ENCODE data around the gene PTPRN2.
"Not testable (repeated sequence)": the region's sequence is repeated elsewhere in the genome, so short reads cannot be mapped to it uniquely, and the experiment has no call there.

PTPRN2 gene

DNA sequence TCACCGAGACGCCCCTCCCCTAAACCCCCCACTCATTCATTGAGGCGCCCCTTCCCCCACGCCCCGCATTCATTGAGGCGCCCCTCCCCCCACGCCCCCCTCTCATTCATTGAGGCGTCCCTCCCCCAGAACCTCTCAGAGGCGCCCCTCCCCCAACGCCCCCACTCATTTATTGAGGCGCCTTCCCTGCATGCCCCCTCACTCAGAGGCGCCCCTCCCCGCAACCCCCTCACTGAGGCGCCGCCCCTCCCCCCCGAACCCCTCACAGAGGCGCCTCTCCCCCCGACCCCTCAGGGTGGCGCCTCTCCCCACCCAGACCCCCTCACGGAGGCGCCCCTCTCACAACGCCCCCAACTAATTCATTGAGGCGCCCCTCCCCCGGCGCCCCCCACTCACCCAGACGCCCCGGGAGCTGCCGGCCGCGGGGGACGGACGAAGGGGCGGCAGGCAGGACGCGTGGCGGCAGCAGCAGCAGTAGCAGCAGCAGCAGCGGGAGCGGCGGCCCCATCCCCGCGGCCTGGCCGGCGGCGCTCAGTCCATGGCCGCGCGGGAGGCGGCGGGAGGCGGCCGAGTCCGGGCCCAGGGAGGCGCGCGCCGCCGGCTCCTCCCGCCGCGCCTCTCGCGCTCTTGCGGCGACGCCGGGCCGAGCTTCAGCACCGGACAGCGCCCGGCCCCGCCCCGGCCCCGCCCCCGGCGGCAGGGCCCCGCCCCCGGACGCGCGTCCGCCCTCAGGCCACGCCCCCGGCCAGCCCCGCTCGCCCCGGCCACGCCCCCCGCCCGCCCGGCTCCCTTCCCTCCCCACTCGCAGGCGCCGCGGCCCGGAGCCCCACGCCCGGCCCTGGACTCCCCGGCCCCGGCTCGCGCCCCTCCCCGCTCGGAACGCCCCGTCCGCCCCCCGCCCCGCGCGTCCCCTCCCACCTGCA lies at the start of gene PTPRN2:
Gene PTPRN2 (minus strand): TSS at position 662 of the 923 bp plus-strand sequence.
- peak; percentile 34 to 46 for DNase-seq (ENCODE audit: low read depth in 2 of 2)

DNA sequence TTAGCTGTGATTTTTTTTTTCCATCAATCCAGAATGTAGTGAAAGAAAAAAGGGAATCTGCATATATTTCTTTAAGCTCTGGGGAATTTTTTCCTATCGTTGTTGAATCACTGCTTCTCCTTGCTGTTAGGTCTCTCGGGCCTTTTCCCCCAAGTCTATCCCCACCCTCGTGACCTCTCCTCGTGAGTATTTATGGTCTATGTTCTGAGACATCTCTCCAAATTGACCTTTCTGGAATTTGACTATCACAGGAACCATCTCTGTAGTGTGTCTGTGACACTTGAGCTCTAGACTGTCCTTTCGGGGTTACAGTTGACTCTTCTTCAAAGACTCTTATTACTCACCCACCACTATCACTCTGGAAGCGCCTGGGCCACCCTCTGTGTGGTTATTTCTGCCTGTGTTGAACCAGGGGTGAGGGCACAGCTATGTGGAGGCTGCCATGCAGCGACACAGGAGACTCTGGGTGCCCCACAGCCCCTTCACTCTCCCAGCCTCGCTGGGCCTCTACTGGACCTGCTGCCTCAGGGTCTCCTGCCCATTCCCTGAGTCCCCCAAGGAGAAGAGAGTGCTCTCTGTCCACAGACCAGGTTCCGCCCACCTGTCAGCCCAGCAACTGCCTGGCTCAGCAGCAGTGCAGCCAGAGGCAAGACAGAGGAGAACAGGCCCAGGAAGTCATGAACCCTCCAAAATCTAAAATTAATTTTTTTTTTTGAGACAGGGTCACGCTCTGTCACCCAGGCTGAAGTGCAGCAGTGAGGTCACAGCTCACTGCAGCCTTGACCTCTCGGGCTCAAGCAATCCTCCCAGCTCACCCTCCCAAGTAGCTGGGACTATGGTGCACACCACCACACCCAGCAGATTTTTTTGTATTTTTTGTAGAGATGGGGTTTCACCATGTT lies 45.7 kb upstream of the PTPRN2 start:
- DNase-seq (ENCODE audit: low read depth in 2 of 2), result no peak

DNA sequence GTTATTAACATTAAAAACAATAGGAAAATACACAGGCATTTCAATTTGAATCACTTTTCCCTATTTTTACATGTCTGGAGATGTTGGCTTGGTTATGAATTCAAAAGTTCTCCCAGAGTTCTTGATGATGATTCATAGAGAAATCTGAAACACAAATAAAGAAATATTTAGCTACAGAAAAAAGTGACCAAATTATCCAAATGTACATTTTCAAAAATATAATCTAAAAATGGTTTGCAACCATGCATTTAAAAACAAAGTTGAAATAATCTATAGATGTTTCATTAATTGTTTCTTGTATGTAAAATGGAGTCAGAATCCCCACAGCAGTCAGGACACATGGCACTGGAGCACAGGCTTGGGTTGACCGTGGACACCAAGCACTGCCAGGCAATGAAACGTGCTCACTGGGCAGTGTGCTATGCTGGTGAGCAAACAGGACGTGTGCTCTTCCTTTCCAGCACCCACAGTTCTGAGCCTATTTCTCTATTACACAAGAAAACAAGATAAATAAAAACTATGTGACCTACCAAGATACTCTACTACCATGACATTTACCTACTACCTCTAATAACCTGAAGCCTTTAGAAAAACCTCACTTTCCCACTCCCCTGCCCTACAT lies 44.1 kb upstream of the PTPRN2 start:
- DNase-seq (ENCODE audit: low read depth in 2 of 2), result no peak

DNA sequence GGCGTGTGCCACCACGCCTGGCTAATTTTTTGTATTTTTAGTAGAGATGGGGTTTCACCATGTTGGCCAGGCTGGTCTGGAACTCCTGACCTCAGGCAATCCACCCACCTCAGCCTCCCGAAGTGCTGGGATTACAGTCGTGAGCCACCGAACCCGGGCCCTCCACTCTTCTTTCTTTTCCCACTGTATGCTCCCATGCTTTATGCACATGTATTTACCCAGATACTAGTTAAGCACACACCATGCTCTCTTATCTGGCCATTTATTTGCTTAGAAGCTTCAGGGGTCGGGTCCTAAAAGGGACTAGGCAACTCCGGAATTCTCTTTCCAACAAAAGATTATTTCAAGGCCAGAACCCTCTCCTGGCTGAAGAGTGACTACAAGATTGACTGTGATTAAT lies 38.7 kb upstream of the PTPRN2 start:
- DNase-seq (ENCODE audit: low read depth in 2 of 2), result not testable (repeated sequence)

DNA sequence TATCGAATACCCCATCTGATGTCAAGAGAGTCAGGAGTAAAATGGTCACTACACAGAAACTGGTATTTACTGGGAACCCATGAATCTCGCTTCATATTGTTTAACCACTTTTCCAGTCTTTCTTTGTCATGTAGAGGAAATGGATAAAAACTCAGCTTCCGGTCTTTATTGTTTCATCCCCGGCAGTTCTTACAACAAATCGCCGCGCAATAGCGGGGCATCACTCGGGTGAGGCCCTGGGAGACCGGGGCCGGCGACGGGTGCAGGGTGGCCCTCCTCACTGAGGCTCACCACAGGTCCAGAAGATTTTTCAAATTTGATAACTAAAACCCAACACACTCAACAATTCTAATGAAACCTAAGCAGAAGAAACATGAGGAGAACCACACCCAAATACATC lies 35.6 kb upstream of the PTPRN2 start:
- DNase-seq (ENCODE audit: low read depth in 2 of 2), result no peak

DNA sequence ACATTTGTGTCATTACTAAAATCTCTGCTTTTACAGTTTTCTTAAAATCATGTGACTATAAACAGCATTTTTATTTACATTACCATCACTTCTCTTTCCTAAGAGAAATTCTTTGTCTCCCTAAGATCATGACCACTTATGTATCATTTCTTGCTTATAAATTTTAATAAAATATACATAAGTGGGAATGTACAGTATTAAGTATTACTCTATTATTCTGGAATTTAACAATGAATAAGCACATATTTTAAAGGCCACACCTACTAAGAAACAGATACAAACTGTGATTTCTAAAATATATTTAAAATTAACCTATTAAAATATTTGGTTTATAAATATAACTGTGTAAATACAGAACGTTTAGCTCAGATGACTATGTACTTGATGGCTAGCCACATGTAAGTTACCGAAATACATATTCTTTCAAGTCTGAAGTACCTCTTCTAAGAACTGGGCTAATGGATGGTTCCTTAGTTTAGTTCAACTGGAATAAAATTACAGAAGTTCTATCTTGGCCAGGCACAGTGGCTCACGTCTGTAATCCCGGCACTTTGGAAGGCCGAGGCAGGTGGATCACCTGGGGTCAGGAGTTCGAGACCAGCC lies 33.3 kb upstream of the PTPRN2 start:
- DNase-seq (ENCODE audit: low read depth in 2 of 2), result no peak

DNA sequence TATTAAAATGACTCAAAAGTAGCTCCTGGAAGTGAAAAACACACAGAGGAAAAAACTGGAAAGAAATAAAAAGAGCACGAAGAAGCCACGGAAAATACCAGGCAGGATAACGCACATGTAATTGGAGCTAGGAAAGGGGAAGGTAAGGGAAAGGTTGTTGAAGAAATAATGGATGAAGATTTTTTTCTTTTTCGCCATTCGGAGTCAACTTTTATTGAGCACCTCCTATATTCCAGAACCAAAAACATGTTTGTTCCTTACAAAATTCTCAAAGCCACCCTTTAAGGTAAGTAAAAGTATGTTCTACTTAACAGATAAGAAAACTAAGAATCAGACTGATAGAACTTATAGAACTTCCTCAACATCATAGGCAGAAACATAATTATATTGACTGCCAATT lies 32.8 kb upstream of the PTPRN2 start:
- DNase-seq (ENCODE audit: low read depth in 2 of 2), result no peak

DNA sequence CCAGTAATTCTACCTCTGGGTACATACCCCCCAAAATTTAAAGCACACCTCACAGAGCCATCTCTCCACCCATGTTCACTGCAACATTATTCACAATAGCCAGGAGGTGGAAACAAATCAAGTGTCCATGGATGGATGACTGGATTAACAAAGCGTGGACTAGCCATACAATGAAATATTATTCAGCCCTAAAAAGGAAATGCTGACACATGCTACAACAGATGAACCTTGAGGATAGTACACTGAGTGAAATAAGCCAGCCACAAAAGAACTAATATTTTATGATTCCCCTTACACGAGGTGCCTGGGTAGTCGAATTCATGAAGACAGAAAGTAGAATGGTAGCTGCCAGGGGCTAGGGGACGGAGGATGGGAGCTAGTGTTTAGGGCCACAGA lies 31.1 kb upstream of the PTPRN2 start:
- DNase-seq (ENCODE audit: low read depth in 2 of 2), result no peak

DNA sequence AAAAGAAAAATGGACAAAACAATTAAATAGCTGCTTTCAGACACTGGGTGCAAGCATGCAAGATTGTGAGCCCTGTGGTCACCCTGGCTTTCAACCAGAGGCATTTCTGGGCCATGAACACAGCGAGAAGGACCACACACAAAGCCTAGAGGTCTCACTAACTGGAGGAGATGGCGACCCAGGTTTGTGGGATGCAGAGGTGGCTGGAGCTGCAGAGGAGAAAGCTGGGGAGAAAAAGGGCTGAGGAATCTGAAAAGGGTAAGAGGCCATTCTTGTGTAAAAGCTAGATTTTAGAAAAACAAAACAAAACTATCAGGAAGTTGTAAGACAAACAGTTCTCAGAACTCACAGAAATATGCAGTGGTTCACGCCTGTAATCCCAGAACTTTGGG lies 30.1 kb upstream of the PTPRN2 start:
- no peak for DNase-seq (ENCODE audit: low read depth in 2 of 2)

DNA sequence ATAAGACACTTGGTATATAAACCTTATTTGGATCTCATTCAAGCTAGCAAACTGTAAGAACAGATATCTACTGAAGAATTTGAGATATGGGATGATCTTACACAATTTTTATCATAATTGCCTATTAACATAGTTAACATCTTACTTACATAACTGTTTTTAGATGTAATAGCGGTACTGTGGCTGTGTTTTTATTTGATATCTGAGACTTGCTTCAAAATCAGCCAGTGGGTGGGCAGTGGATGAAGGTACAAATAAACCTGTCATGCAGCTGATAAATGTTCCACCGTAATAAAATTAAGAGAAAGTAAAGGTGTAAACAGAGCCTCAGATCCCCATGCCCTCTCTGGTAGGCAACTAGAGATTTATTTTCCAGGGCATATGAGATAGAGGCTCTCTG lies 28.4 kb upstream of the PTPRN2 start:
- no peak for DNase-seq (ENCODE audit: low read depth in 2 of 2)

DNA sequence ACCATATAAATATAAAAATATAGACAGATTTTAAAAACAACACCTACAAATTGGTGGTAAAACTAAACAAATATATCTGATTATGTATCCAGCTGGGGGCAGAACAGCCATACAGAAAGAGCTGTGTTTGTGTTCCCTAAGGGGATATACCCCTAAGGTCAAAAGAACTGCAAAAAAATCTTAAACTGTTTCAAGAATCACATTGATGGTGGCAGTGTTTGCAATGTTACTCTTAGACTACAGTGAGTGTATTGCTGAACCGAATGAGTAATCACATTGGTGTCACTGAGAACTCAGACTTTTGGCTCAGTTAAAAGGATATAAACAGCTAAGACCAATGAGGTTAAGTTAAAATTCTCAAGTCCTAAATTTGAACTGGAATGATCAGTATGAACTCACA lies 27.1 kb upstream of the PTPRN2 start:
- no peak for DNase-seq (ENCODE audit: low read depth in 2 of 2)

DNA sequence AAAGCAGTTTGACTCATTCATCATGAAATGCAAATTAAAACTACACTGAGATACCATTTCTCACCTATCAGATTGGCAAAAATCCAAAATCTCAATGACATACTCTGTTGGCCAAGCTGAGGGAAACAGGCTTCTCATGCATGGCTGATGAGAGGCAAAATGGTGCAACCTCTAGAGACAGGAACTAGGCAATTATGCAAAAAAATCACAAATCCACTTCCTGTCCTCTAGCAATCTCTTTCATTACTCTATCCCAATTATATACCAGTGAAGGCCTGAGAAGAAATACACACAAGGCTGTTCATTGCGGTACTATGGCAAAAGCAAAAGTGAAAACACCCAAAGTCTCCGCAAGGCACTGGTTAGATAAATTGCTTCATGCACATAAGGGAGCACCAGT lies 25.9 kb upstream of the PTPRN2 start:
- no peak for DNase-seq (ENCODE audit: low read depth in 2 of 2)

DNA sequence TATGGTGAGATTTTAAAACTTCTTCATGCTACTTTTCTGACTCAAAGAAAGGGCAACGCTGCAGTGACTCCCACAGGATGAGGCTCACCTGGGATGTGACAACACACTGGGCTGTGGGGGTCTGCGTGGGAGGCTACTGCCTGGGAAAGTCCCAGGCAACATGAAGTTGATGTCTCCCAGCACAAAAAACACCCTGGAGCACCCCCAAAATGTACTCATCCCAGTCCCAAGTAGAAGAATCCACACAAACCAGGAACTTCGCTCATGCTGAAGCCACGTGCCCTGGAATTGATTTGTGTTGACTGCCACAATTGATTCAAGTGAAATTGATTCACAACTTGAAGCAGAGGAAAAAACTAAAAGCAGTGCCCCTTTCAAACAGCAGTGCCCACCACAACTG lies 24.9 kb upstream of the PTPRN2 start:
- no peak for DNase-seq (ENCODE audit: low read depth in 2 of 2)

DNA sequence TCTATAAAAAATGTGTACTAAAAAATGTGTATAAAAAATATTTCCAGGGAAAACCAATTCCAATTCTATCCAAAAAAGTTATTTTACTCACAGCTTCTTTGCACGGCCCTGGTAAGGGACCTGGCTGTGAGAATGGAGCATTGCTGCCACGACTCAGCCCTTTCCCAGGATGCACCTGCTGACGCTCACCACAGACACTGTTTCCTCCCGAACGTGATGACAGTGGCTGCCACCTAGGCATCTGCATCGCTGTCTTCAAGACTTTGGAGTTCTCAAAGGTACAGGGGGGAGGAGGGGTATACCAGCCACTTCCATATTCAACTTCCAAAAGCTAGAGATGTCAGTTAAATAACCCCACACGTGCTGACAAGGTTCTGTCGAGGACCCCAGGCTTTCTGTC lies 23.9 kb upstream of the PTPRN2 start:
- no peak for DNase-seq (ENCODE audit: low read depth in 2 of 2)

DNA sequence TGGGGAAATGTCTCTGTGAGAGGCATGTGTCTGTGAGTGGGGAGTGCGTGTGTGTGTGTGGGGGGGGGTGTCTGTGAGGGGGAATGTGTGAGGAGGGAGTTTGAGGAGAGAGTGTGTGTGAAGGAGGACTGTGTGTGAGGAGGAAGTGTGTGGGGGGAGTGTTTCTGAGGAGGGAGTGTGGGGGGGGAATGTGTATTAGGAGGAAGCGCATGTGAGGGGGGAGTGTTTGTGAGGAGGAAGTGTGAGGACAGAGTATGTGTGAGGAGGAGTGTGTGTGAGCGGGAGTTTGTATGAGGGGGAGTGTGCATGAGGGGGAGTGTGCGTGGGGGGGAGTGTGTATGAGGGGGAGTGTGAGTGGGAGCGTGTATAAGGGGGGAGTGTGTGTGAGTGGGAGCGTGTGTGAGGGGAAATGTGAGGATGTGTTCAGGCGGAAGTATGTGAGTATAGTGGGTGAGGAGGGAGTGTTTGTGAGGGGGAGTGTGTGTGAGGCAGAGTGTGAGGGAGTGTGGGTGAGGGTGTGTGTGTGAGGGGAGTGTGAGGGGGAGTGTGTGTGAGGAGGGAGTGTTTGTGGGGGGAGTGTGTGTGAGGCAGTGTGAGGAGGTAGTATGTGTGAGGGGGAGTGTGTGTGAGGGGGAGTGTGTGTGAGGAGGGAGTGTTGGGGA lies 21.8 kb upstream of the PTPRN2 start:
- DNase-seq (ENCODE audit: low read depth in 2 of 2), result no peak

DNA sequence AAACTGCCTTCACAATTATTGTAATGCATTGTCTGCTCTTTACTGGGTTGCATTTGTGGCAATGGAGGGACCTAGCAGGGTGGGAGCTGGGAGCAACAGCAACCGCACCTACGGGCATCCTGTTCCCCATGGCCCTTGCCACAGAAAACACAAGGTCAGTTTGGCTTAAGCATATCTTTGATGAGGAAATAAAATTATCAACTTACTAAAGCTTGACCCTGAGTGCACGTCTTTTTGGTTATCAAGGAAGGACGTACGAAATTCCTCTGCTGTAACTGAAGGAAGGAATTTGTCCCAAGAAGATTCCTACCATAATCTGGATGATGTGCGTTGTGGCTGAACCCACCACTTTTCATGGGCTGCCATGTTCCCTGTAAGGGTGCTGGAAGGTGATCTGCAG lies 19.9 kb upstream of the PTPRN2 start:
- DNase-seq (ENCODE audit: low read depth in 2 of 2), result no peak

DNA sequence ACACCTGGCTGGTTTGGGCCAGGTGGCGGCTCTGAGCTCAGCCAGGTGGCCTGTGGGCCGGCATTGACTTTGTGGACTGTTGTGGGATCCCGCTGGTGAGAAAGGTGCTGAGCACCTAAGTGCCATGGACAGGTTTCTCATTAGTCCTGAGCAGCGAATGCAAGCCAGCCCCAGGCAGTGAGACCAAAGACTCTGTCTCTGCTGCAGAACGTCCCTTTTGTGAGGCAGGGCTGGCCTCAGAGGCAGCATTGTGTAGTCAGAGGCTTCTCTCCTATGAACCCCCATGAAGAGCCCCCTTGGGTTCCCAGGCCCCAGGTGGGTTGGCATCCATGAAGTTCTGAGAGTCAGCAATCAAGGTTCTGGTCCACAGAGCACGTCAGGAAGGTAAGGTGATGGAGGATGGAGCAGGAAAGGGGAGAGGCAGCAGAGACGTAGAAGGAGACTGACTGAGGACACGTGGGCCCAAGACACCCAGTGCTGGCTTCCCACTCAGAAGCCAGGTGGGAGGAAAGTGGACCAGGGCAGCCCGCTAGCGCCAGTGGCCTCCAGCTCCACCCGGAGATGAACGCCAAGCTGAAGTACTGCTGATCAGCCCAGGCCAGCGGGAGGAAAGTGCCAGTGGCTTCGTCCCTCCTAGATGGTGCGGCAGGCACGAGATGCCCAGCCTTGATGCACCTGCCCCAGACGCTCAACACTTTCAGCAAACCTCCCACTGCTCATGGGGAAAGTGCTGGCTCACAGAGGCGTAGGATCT lies 19.2 kb upstream of the PTPRN2 start:
- no peak for DNase-seq (ENCODE audit: low read depth in 2 of 2)

DNA sequence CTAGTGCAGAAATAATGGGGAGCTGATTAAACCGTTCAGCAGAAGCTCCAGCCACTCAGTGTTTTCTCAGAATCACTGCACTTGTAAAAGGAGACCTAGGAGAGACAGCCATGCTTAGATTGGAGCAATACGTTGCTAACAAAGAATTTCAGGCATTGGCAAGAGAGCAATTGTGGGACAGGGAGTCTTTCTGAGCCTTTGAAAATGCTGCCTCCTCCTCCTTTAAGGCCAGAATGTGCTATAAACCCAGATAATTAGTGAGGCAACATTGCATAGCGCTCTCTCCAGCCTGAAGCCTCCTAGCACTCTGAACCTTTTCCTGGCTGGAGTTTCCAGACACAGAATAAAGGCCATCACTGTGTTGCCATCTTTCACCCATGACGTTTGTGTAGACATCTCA lies 18.5 kb upstream of the PTPRN2 start:
- DNase-seq (ENCODE audit: low read depth in 2 of 2), result no peak

DNA sequence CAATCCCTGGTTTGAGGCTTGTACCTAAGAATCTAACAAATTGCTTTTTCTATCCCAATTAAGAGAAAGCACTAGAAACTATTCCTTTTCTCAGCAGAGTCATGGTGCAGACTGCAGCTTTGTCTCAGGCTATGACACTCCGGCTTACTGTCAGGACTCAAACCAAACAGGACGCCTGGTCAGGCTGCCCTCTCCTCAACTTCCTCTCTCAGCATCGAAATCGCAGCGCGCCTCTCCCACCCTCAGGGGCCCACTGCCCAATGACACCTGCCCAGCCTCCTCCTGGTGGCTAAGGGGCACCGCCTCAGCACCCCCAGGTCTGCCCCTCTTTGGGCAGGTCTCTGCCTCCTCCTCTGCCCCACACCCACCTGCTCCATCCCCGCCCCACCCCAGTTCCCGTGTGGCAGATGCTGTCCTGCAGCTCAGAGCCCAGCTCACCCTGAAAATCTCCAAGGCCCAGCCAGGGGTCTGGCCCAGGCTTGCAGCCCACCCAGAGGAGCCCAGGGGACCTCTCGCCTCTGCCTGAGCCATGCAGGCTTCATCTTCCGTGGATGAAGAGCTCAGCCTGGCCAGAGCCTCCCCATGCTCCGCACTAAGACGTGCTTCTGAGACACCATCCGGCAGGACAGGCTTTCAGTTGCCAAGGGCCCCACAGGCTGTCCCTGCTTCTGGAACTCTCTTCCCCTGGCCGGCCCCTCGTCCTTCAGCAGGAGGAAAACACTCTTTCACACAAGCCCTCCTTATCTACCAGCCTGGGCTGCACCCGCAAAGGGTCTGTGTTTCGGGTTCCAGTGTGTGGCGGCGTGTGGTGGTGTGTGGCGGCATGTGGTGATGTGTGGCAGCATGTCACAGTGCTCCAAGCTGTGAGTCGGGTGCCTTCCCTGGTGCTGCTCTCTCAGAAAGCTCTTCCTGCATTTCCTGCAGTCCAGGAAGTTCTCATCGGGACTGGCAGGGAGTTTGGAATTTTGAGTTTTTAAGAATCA lies 16.4 kb upstream of the PTPRN2 start:
- no peak for DNase-seq (ENCODE audit: low read depth in 2 of 2)

Measured in stimulated activated CD8-positive, alpha-beta memory T cell treated with anti-CD3 and anti-CD28 coated beads, Interleukin-15, amount 100 ng/mL, for 48 hours (primary cell).